ENCODE results near the gene FCRL1.

FCRL1 gene

DNA sequence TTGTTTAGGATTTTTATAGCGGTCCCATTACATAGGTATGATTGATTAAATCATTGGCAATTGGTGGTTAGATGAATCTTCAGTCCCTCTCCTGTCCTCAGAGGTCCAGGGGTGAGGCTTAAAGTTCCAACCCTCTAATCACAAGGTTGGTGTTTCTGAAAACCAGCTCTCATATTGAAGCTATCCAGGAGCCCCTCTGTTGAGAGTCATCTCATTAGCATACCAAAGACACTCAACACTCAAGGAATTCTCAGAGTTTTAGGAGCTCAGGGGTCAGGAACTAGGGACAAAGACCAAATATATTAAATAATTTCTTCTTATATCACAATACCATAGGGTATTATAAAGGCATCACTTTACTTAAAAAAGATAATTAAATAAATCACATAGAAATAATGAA lies 66.3 kb downstream of the FCRL1 start:
- Histone ChIP-seq H3K4me3 (ENCODE audit: low read length, poor library complexity, severe bottlenecking) (no peak overlapping the region), H4K20me1 (ENCODE audit: insufficient read depth, low read length, poor library complexity, severe bottlenecking) (no peaks in the 10 kb centered on the region), H3K9ac (ENCODE audit: low read depth, low read length, poor library complexity, severe bottlenecking) (no peak overlapping the region), H2AFZ (ENCODE audit: low read length) (no peak overlapping the region), H3K4me1 (ENCODE audit: insufficient read depth, low read length, poor library complexity, severe bottlenecking) (peaks cover 9% of the 10 kb centered on the region), H3K9me3 (ENCODE audit: insufficient read depth, low read depth, low read length) (no peaks in the 10 kb centered on the region), H3F3A (ENCODE audit: low read depth) (no peaks in the 10 kb centered on the region), H3K27me3 (ENCODE audit: insufficient read depth, low read length, poor library complexity, severe bottlenecking) (no peaks in the 10 kb centered on the region), H3K79me2 (ENCODE audit: insufficient read depth, low read length) (no peaks in the 10 kb centered on the region), H3K4me2 (ENCODE audit: low read depth, low read length, poor library complexity, severe bottlenecking) (no peak overlapping the region), H3K9me2 (replicated peaks; ENCODE audit: low read depth, low read length) (no peaks in the 10 kb centered on the region), H3K36me3 (ENCODE audit: insufficient read depth, low read length) (no peaks in the 10 kb centered on the region)
- TF ChIP-seq EZH2phosphoT487 (IDR thresholded peaks at IDR 0.05; ENCODE audit: borderline replicate concordance) (no peak), CTCF (conservative IDR thresholded peaks at IDR 0.05; ENCODE audit: low read length) (no peak)

DNA sequence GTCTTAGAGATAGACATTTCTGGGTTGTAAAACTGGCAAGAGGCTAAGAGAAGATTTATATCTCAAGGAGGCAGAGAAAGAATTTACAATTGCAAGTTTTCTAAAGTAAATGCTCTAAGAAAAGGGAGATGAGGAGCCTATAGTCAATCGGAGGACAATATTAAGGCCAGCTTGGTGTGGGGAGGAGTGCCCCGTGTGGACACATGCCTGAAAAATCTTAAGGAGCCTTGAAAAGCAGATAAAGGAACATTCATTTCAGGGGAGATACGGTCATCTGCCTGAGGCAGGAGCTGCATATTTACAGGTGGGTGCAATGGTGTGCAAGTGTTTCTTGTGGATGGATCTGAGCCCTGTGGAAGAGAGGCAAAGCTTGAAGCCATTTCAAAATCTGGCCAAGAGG lies 68.6 kb downstream of the FCRL1 start:
- H3K36me3 ChIP-seq (ENCODE audit: insufficient read depth, low read length): no peaks in the 10 kb centered on the region
- no peak overlapping the region for H2AFZ ChIP-seq (ENCODE audit: low read length)

GRCh38 chr1:157748262-157748817 lies 71.6 kb downstream of the FCRL1 start:
- TF ChIP-seq CTCF (conservative IDR thresholded peaks at IDR 0.05; ENCODE audit: low read length) (no peak), EZH2phosphoT487 (IDR thresholded peaks at IDR 0.05; ENCODE audit: borderline replicate concordance) (no peak)
- no peak overlapping the region for H3K4me3 ChIP-seq (ENCODE audit: low read length, poor library complexity, severe bottlenecking)

More for the DNA sequence above, 68.6 kb downstream of the FCRL1 start:
- H3K9me3 ChIP-seq (ENCODE audit: insufficient read depth, low read depth, low read length): no peaks in the 10 kb centered on the region
- TF ChIP-seq EZH2phosphoT487 (IDR thresholded peaks at IDR 0.05; ENCODE audit: borderline replicate concordance) (no peak), CTCF (conservative IDR thresholded peaks at IDR 0.05; ENCODE audit: low read length) (peak; percentile 50)
- H3K79me2 ChIP-seq (ENCODE audit: insufficient read depth, low read length): no peaks in the 10 kb centered on the region
- H3K4me2 ChIP-seq (ENCODE audit: low read depth, low read length, poor library complexity, severe bottlenecking): no peak overlapping the region
- H3K4me3 ChIP-seq (ENCODE audit: low read length, poor library complexity, severe bottlenecking): no peak overlapping the region
- no peaks in the 10 kb centered on the region for H4K20me1 ChIP-seq (ENCODE audit: insufficient read depth, low read length, poor library complexity, severe bottlenecking)
- H3K9me2 ChIP-seq (replicated peaks; ENCODE audit: low read depth, low read length): no peaks in the 10 kb centered on the region
- H3F3A ChIP-seq (ENCODE audit: low read depth): no peaks in the 10 kb centered on the region
- H3K9ac ChIP-seq (ENCODE audit: low read depth, low read length, poor library complexity, severe bottlenecking): no peak overlapping the region
- H3K27me3 ChIP-seq (ENCODE audit: insufficient read depth, low read length, poor library complexity, severe bottlenecking): no peaks in the 10 kb centered on the region
- H3K4me1 ChIP-seq (ENCODE audit: insufficient read depth, low read length, poor library complexity, severe bottlenecking): peaks cover 28% of the 10 kb centered on the region

More at GRCh38 chr1:157748262-157748817, 71.6 kb downstream of the FCRL1 start:
- Histone ChIP-seq H3K9me3 (ENCODE audit: insufficient read depth, low read depth, low read length) (no peaks in the 10 kb centered on the region), H3K9me2 (replicated peaks; ENCODE audit: low read depth, low read length) (no peaks in the 10 kb centered on the region), H3K79me2 (ENCODE audit: insufficient read depth, low read length) (no peaks in the 10 kb centered on the region), H3K36me3 (ENCODE audit: insufficient read depth, low read length) (no peaks in the 10 kb centered on the region), H3K4me2 (ENCODE audit: low read depth, low read length, poor library complexity, severe bottlenecking) (peak overlapping the region; percentile 8), H2AFZ (ENCODE audit: low read length) (0 out of 2 replicates have a peak overlapping the region, but pooled peaks have one; percentile 9), H3K9ac (ENCODE audit: low read depth, low read length, poor library complexity, severe bottlenecking) (no peak overlapping the region), H3K27me3 (ENCODE audit: insufficient read depth, low read length, poor library complexity, severe bottlenecking) (no peaks in the 10 kb centered on the region), H3F3A (ENCODE audit: low read depth) (no peaks in the 10 kb centered on the region), H4K20me1 (ENCODE audit: insufficient read depth, low read length, poor library complexity, severe bottlenecking) (no peaks in the 10 kb centered on the region), H3K4me1 (ENCODE audit: insufficient read depth, low read length, poor library complexity, severe bottlenecking) (peaks cover 28% of the 10 kb centered on the region)
